ENCODE data around the gene GYG2. TPM values are rescaled to one million over a fixed set of nuclear protein-coding genes. Genes with fewer than 3 reads are reported as not detected.

GYG2 gene
- total and polyA plus RNA-seq, 2 of the 8 experiments (the other 6 are each of a cell fraction or from before 2014, with no cell fraction given): 52.8 to 65.3 TPM

DNA sequence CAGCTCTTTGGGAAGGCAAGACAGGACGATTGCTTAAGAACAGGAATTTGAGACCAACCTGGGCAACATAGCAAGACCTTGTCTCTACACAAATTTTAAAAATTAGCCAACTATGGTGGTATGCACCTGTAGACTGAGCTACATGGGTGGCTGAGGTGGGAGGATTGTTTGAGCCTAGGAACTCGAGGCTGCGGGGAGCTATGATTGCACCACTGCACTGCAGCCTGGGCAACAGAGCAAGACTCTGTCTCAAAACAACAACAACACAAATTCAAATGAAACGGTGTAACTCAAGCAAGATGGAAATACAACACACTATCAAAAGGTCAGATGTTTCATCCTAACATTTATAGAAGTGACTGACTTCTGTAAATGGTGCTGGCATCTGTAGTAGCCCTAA, 39.8 kb upstream of the GYG2 start:
- no peaks in the 10 kb centered on the region for H3K9me3 ChIP-seq (ENCODE audit: insufficient read depth in 2 of 2, low read depth in 1 of 2, low read length in 1 of 2)
- no peak overlapping the region for H3K27ac ChIP-seq (ENCODE audit: low read depth, low read length)
- no peaks in the 10 kb centered on the region for H3K23me2 ChIP-seq (ENCODE audit: low read depth, low read length)
- no peak overlapping the region for H2BK12ac ChIP-seq (ENCODE audit: low read depth, low read length)
- no peaks in the 10 kb centered on the region for H4K20me1 ChIP-seq (replicated peaks in 1 of 2; ENCODE audit: control insufficient read depth in 1 of 2, insufficient read depth in 2 of 2, low read length in 2 of 2)
- FAIRE-seq (no peak), DNase-seq (ENCODE audit: low read depth in 1 of 2, low spot score in 2 of 2) (no peak)
- 97% methylated on average over 4 of the region's 4 CpGs; no CpG with 5 or more reads in 1 of the 2 experiments for WGBS, 2 experiments (ENCODE audit: extremely low coverage in 1 of 2, insufficient coverage in 1 of 2, insufficient read length in 1 of 2, insufficient replicate concordance in 2 of 2, low coverage in 1 of 2, low lambda C conversion rate in 2 of 2, missing lambda C conversion rate in 1 of 2)
- no peak overlapping the region for H2BK120ac ChIP-seq (replicated peaks; ENCODE audit: low read depth, low read length)
- H3K4me3 ChIP-seq (ENCODE audit: extremely low read depth in 1 of 4, insufficient read depth in 2 of 4, low read depth in 3 of 4, low read length in 4 of 4): no peak overlapping the region
- no peak overlapping the region for H3K14ac ChIP-seq (ENCODE audit: insufficient read length)
- H3K56ac ChIP-seq (replicated peaks; ENCODE audit: insufficient read length, low read depth, low read length): no peak overlapping the region
- H3K9ac ChIP-seq (replicated peaks in 1 of 4; ENCODE audit: extremely low read depth in 1 of 4, low read depth in 3 of 4, low read length in 3 of 4): no peak overlapping the region
- POLR2A ChIA-PET (ENCODE audit: partially characterized antibody): no interaction called here
- no peak overlapping the region for H2BK15ac ChIP-seq (ENCODE audit: low read length)
- no peak overlapping the region for H2BK5ac ChIP-seq (ENCODE audit: low read depth, low read length)
- H4K5ac ChIP-seq (ENCODE audit: insufficient read length, low read depth, low read length): no peak overlapping the region
- H2BK20ac ChIP-seq (ENCODE audit: low read length): no peak overlapping the region
- CTCF ChIA-PET (ENCODE audit: partially characterized antibody): no interaction called here
- H3K4me1 ChIP-seq (replicated peaks in 1 of 4; ENCODE audit: control insufficient read depth in 3 of 4, insufficient read depth in 4 of 4, low read length in 3 of 4): peaks cover 2 to 9% (median 5%) of the 10 kb centered on the region in 4 experiments; a peak in 5 of 7 replicates
- H2AFZ ChIP-seq (ENCODE audit: low read length): no peak overlapping the region
- no peak overlapping the region for H3K4me2 ChIP-seq (ENCODE audit: insufficient read depth in 1 of 2, low read depth in 2 of 2, low read length in 2 of 2)
- H3K79me1 ChIP-seq (ENCODE audit: low read depth, low read length): no peaks in the 10 kb centered on the region
- no peaks in the 10 kb centered on the region for H3K79me2 ChIP-seq (ENCODE audit: control insufficient read depth in 1 of 2, insufficient read depth in 2 of 2, low read length in 2 of 2)
- H3K18ac ChIP-seq (ENCODE audit: extremely low read depth, low read length): no peak overlapping the region
- H4K91ac ChIP-seq (replicated peaks; ENCODE audit: insufficient read length, low read length): no peak overlapping the region
- TF ChIP-seq HDAC6 (IDR thresholded peaks at IDR 0.05; ENCODE audit: low read depth, low read length): no peak
- TF ChIP-seq BRCA1 (IDR thresholded peaks at IDR 0.05; ENCODE audit: low read depth, low read length): no peak
- no peak for TF ChIP-seq CHD1 (IDR thresholded peaks at IDR 0.05; ENCODE audit: low read depth, low read length)
- no peak for TF ChIP-seq TCF12 (IDR thresholded peaks at IDR 0.05; ENCODE audit: low read depth, low read length)
- no peak for TF ChIP-seq EGR1 (IDR thresholded peaks at IDR 0.05; ENCODE audit: borderline replicate concordance, low read depth, low read length)
- no peak for TF ChIP-seq CREB1 (IDR thresholded peaks at IDR 0.05)
- no peaks in the 10 kb centered on the region for H3K36me3 ChIP-seq (ENCODE audit: control insufficient read depth in 2 of 4, insufficient read depth in 4 of 4, low read length in 3 of 4)
- no peak overlapping the region for H3K23ac ChIP-seq (ENCODE audit: insufficient read length)
- no peak overlapping the region for H3K4ac ChIP-seq (replicated peaks; ENCODE audit: insufficient read length, low read depth, low read length)
- no peaks in the 10 kb centered on the region for H3K27me3 ChIP-seq (replicated peaks in 1 of 4; ENCODE audit: control insufficient read depth in 3 of 4, extremely low read depth in 1 of 4, insufficient read depth in 3 of 4, low read length in 3 of 4)
- no peak overlapping the region for H2AK5ac ChIP-seq (ENCODE audit: low read depth, low read length)
- no peak overlapping the region for H4K8ac ChIP-seq (ENCODE audit: extremely low read depth, insufficient read depth, low read length)
